K562 (cell line): ENCODE measurements around the gene ZFP36. TPM values are rescaled to one million over a fixed set of nuclear protein-coding genes. Genes with fewer than 3 reads are reported as not detected.

Experiments used
- CCAR2 ChIP-seq: fragments of 200-400 bp; formaldehyde crosslinking; IDR thresholded peaks from 2 replicates; pipeline ENCODE4 v1.6.1; 2017; ENCODE audit warnings: mild to moderate bottlenecking, low read depth, low read length
- CHCHD3 ChIP-seq: fragments of 250-450 bp; sonication (Bioruptor Pico); IDR thresholded peaks from 2 replicates; pipeline ENCODE4 v2.1.2; 2022; ENCODE audit warnings: mild to moderate bottlenecking
- EZH2 ChIP-seq: IDR thresholded peaks from 2 replicates; pipeline ENCODE4 v1.6.1; 2012; ENCODE audit warnings: low read depth, mild to moderate bottlenecking, inconsistent platforms, low read length, borderline replicate concordance
- HDAC2 ChIP-seq: fragments of 450-650 bp; IDR thresholded peaks from 2 replicates; pipeline ENCODE4 v1.6.1; 2016; ENCODE audit warnings: mild to moderate bottlenecking
- NKRF ChIP-seq: fragments of 450-650 bp; IDR thresholded peaks from 2 replicates; pipeline ENCODE4 v1.6.1; 2016; ENCODE audit warnings: borderline replicate concordance
- NR2F6 ChIP-seq: fragments of 450-650 bp; formaldehyde crosslinking; IDR thresholded peaks from 2 replicates; pipeline ENCODE4 v1.4.0; 2020; ENCODE audit warnings: mild to moderate bottlenecking
- SAFB ChIP-seq: fragments of 200-400 bp; formaldehyde crosslinking; IDR thresholded peaks from 2 replicates; pipeline ENCODE4 v1.6.1; 2017; ENCODE audit warnings: low read depth, low read length, borderline replicate concordance
- SMAD3 ChIP-seq: fragments of 450-650 bp; formaldehyde crosslinking; conservative IDR thresholded peaks from 2 replicates; pipeline ENCODE4 v1.4.0; 2020; ENCODE audit warnings: mild to moderate bottlenecking
- SPI1 ChIP-seq: IDR thresholded peaks from 2 replicates; pipeline ENCODE4 v1.6.1; 2011; ENCODE audit warnings: low read depth, low read length, control low read depth, borderline replicate concordance
- TARDBP ChIP-seq: fragments of 450-650 bp; IDR thresholded peaks from 2 replicates; pipeline ENCODE4 v1.6.1; 2016
- XRCC5 ChIP-seq: fragments of 200-400 bp; formaldehyde crosslinking; IDR thresholded peaks from 2 replicates; pipeline ENCODE4 v1.6.1; 2017; ENCODE audit warnings: low read depth, mild to moderate bottlenecking, low read length
- ZNF175 ChIP-seq: fragments of 200-800 bp; sonication (Bioruptor generic); IDR thresholded peaks from 2 replicates; pipeline ENCODE4 v1.6.1; 2016; ENCODE audit warnings: low read depth, mild to moderate bottlenecking, missing genetic modification characterization, missing compliant biosample characterization
- ZNF239 ChIP-seq: fragments of 250-450 bp; sonication (Bioruptor Pico); IDR thresholded peaks from 2 replicates; pipeline ENCODE4 v1.4.0; 2020; ENCODE audit warnings: mild to moderate bottlenecking
- ZNF24 ChIP-seq: fragments of 450-650 bp; IDR thresholded peaks from 2 replicates; pipeline ENCODE4 v1.6.1; 2016
- polyA plus RNA-seq, 8 experiments: library from polyadenylated mRNA; depleted of rRNA in 4 of 8; stranded (reverse) in 5 of 8; unstranded in 3 of 8; fragments of >200 nt; fragmentation: Nextera tagmentation in 2 of 8; fragmentation: Illumina TruSeq in 1 of 8; extraction: Ambion mirVana in 2 of 8; extraction: Trizol in 1 of 8; gene quantifications; 2 replicates each; pipeline versions ENCODE4 v1.2.1 to v1.2.3, GENCODE V29; 2011 to 2014; ENCODE audit warnings: inconsistent platforms in 1 of 8, missing spikeins in 1 of 8
- total RNA-seq, 7 experiments: library from RNA; depleted of rRNA in 6 of 7; stranded (reverse); fragments of >200 nt in 6 of 7; fragmentation: Illumina TruSeq in 2 of 7; extraction: Trizol in 2 of 7; gene quantifications; 2 replicates each; pipeline versions ENCODE4 v1.2.1 to v1.2.3, GENCODE V29; 2011 to 2021; ENCODE audit warnings: low replicate concordance in 1 of 7
- TF ChIP-seq, protein P1 (sequence below): sonication (generic); formaldehyde crosslinking; IDR thresholded peaks from 2 replicates; pipeline ENCODE4 v1.9.0; 2022; ENCODE audit warnings: mild to moderate bottlenecking, missing genetic modification reagents
- TF ChIP-seq, protein P2 (sequence below): sonication (generic); formaldehyde crosslinking; IDR thresholded peaks from 2 replicates; pipeline ENCODE4 v1.8.0; 2022; ENCODE audit warnings: mild to moderate bottlenecking, missing genetic modification reagents
- TF ChIP-seq, protein P3 (sequence below): fragments of 450-650 bp; formaldehyde crosslinking; IDR thresholded peaks from 2 replicates; pipeline ENCODE4 v1.4.0; 2022; ENCODE audit warnings: missing genetic modification characterization
- TF ChIP-seq, protein P4 (sequence below): sonication (generic); formaldehyde crosslinking; IDR thresholded peaks from 2 replicates; pipeline ENCODE4 v1.5.0; 2020; ENCODE audit warnings: missing genetic modification reagents
- TF ChIP-seq, protein P5 (sequence below): sonication (generic); formaldehyde crosslinking; IDR thresholded peaks from 2 replicates; pipeline ENCODE4 v1.8.1; 2022; ENCODE audit warnings: missing genetic modification reagents

Gene ZFP36
- total and polyA plus RNA-seq, 9 of the 15 experiments (the other 6 are each of a cell fraction or from before 2014, with no cell fraction given), result 1.0 to 20.1 (median 3.5) TPM

DNA sequence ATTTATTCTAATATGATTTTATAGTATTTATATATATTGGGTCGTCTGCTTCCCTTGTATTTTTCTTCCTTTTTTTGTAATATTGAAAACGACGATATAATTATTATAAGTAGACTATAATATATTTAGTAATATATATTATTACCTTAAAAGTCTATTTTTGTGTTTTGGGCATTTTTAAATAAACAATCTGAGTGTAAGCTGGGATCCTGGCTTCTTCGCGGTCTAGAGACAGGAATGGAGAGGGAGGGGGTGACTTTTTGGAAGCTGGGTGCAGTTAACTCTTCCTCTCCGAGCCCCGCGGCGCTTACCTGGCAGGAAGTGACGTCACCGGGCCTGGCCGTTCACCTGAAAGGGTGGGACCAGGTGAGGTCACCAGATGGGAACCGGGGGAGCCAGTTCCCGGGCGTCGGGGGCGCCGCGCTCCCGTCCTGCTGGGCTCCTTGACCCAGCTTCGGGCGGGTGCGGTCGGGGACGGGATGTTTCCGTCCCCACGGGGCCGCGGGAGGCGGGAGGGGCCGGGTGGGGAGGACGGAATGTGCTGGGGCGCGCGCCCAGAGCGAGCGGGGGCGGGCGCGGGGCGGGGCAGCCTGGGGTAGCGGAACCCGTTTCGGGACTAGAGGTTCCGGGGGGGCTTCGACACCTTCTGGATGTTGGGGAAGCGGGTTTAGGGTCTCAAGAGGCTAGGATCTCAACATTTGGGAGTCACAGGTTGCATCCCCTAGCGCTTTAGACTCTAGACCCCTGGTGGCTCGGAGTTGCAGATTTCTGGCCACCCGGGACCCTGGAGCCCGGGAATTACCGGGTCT, 2.8 kb downstream of the ZFP36 start (continued):
- TF ChIP-seq NKRF, result no peak
- TF ChIP-seq ZNF175, result no peak
- TF ChIP-seq, protein P1, sequence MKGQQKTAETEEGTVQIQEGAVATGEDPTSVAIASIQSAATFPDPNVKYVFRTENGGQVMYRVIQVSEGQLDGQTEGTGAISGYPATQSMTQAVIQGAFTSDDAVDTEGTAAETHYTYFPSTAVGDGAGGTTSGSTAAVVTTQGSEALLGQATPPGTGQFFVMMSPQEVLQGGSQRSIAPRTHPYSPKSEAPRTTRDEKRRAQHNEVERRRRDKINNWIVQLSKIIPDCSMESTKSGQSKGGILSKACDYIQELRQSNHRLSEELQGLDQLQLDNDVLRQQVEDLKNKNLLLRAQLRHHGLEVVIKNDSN (CRISPR knock-in tag), result no peak
- TF ChIP-seq, protein P2, sequence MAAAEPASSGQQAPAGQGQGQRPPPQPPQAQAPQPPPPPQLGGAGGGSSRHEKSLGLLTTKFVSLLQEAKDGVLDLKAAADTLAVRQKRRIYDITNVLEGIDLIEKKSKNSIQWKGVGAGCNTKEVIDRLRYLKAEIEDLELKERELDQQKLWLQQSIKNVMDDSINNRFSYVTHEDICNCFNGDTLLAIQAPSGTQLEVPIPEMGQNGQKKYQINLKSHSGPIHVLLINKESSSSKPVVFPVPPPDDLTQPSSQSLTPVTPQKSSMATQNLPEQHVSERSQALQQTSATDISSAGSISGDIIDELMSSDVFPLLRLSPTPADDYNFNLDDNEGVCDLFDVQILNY (CRISPR knock-in tag), result no peak
- TF ChIP-seq SPI1, result peak; percentile 19; the same call in 1 of the 2 replicates
- no peak for TF ChIP-seq HDAC2
- TF ChIP-seq, protein P3, sequence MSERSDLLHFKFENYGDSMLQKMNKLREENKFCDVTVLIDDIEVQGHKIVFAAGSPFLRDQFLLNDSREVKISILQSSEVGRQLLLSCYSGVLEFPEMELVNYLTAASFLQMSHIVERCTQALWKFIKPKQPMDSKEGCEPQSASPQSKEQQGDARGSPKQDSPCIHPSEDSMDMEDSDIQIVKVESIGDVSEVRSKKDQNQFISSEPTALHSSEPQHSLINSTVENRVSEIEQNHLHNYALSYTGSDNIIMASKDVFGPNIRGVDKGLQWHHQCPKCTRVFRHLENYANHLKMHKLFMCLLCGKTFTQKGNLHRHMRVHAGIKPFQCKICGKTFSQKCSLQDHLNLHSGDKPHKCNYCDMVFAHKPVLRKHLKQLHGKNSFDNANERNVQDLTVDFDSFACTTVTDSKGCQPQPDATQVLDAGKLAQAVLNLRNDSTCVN (CRISPR knock-in tag), result no peak
- TF ChIP-seq, protein P4, sequence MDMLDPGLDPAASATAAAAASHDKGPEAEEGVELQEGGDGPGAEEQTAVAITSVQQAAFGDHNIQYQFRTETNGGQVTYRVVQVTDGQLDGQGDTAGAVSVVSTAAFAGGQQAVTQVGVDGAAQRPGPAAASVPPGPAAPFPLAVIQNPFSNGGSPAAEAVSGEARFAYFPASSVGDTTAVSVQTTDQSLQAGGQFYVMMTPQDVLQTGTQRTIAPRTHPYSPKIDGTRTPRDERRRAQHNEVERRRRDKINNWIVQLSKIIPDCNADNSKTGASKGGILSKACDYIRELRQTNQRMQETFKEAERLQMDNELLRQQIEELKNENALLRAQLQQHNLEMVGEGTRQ, result no peak
- TF ChIP-seq TARDBP, result no peak
- TF ChIP-seq XRCC5, result no peak
- no peak for TF ChIP-seq SAFB
- no peak for TF ChIP-seq SMAD3 (CRISPR knock-in tag)
- TF ChIP-seq CHCHD3, result no peak
- TF ChIP-seq CCAR2, result no peak
- TF ChIP-seq, protein P5, sequence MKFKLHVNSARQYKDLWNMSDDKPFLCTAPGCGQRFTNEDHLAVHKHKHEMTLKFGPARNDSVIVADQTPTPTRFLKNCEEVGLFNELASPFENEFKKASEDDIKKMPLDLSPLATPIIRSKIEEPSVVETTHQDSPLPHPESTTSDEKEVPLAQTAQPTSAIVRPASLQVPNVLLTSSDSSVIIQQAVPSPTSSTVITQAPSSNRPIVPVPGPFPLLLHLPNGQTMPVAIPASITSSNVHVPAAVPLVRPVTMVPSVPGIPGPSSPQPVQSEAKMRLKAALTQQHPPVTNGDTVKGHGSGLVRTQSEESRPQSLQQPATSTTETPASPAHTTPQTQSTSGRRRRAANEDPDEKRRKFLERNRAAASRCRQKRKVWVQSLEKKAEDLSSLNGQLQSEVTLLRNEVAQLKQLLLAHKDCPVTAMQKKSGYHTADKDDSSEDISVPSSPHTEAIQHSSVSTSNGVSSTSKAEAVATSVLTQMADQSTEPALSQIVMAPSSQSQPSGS (CRISPR knock-in tag), result peak; percentile 17; the same call in 1 of the 2 replicates
- no peak for TF ChIP-seq ZNF239
- TF ChIP-seq NR2F6 (CRISPR knock-in tag), result no peak
- TF ChIP-seq EZH2, result no peak
- TF ChIP-seq ZNF24, result no peak
